Memory B cell (primary cell): ENCODE measurements around the gene FAM186B.

Experiments
- ATAC-seq: fragments of 150-1000 bp; cut with Tn5 transposase; 2 replicates; pipeline ENCODE4 v1.10.0; 2021; ENCODE audit warnings: low read depth, mild to moderate bottlenecking, moderate library complexity
- DNase-seq, 2 donors: peaks; one replicate each; pipeline ENCODE4 v3.0.0; 2022; ENCODE audit warnings: low spot score in 2 of 2
- H3K27ac Mint-ChIP-seq: one replicate; pipeline ENCODE4 v1.8.0; 2022; ENCODE audit warnings: mild to moderate bottlenecking, moderate library complexity, mixed read lengths
- H3K27me3 Mint-ChIP-seq: one replicate; pipeline ENCODE4 v1.8.0; 2022; ENCODE audit warnings: mixed read lengths
- H3K36me3 Mint-ChIP-seq: one replicate; pipeline ENCODE4 v1.8.0; 2022; ENCODE audit warnings: mild to moderate bottlenecking, mixed read lengths
- H3K4me1 Mint-ChIP-seq: one replicate; pipeline ENCODE4 v1.8.0; 2022; ENCODE audit warnings: mixed read lengths
- H3K4me3 Mint-ChIP-seq: one replicate; pipeline ENCODE4 v1.8.0; 2022; ENCODE audit warnings: mild to moderate bottlenecking, moderate library complexity, mixed read lengths
- H3K9me3 Mint-ChIP-seq: one replicate; pipeline ENCODE4 v1.8.0; 2022; ENCODE audit warnings: mixed read lengths

The FAM186B gene

GRCh38 chr12:49643135-49643534 lies 37.7 kb upstream of the FAM186B start:
- Mint-ChIP-seq H3K27ac (no peak overlapping the region), H3K4me3 (no peak overlapping the region), H3K36me3 (peaks cover 12% of the 10 kb centered on the region), H3K27me3 (no peaks in the 10 kb centered on the region), H3K4me1 (peaks cover 24% of the 10 kb centered on the region), H3K9me3 (no peaks in the 10 kb centered on the region)
- ATAC-seq = no peak
- no peak for DNase-seq

- H3K27me3 Mint-ChIP-seq = no peaks in the 10 kb centered on the region
- no peak overlapping the region for H3K27ac Mint-ChIP-seq
- DNase-seq (no peak), ATAC-seq (no peak)
- H3K4me1 Mint-ChIP-seq = peaks cover 26% of the 10 kb centered on the region
- no peak overlapping the region for H3K4me3 Mint-ChIP-seq
- H3K9me3 Mint-ChIP-seq = no peaks in the 10 kb centered on the region
- H3K36me3 Mint-ChIP-seq = peaks cover 11% of the 10 kb centered on the region
Observed at GRCh38 chr12:49642370-49642802, 36.9 kb upstream of the FAM186B start.

GRCh38 chr12:49641748-49642369 lies 36.4 kb upstream of the FAM186B start:
- ATAC-seq = no peak
- H3K27me3 Mint-ChIP-seq = no peaks in the 10 kb centered on the region
- no peak overlapping the region for H3K4me3 Mint-ChIP-seq
- DNase-seq = no peak
- H3K27ac Mint-ChIP-seq = no peak overlapping the region
- H3K4me1 Mint-ChIP-seq = peaks cover 28% of the 10 kb centered on the region
- H3K9me3 Mint-ChIP-seq = no peaks in the 10 kb centered on the region
- H3K36me3 Mint-ChIP-seq = peaks cover 8% of the 10 kb centered on the region

GRCh38 chr12:49636979-49637755 lies 31.7 kb upstream of the FAM186B start:
- Mint-ChIP-seq H3K4me3 (no peak overlapping the region), H3K27me3 (no peaks in the 10 kb centered on the region), H3K36me3 (peaks cover 1% of the 10 kb centered on the region), H3K27ac (no peak overlapping the region), H3K4me1 (peaks cover 16% of the 10 kb centered on the region), H3K9me3 (no peaks in the 10 kb centered on the region)
- peak; percentile 96 for ATAC-seq
- peak in 1 of 2 donors; percentile 42 for DNase-seq

GRCh38 chr12:49636574-49636973 lies 31.1 kb upstream of the FAM186B start:
- Mint-ChIP-seq H3K27ac (no peak overlapping the region), H3K4me3 (no peak overlapping the region), H3K27me3 (no peaks in the 10 kb centered on the region), H3K36me3 (peaks cover 1% of the 10 kb centered on the region), H3K4me1 (peaks cover 16% of the 10 kb centered on the region), H3K9me3 (no peaks in the 10 kb centered on the region)
- no peak for DNase-seq
- ATAC-seq = no peak

- DNase-seq (no peak), ATAC-seq (no peak)
- Mint-ChIP-seq H3K4me3 (no peak overlapping the region), H3K27me3 (no peaks in the 10 kb centered on the region), H3K4me1 (peaks cover 16% of the 10 kb centered on the region), H3K9me3 (no peaks in the 10 kb centered on the region), H3K27ac (no peak overlapping the region), H3K36me3 (peaks cover 1% of the 10 kb centered on the region)
Observed at GRCh38 chr12:49635656-49636055, 30.2 kb upstream of the FAM186B start.

- Mint-ChIP-seq H3K36me3 (peaks cover 1% of the 10 kb centered on the region), H3K4me3 (no peak overlapping the region), H3K9me3 (no peaks in the 10 kb centered on the region), H3K27me3 (no peaks in the 10 kb centered on the region), H3K27ac (no peak overlapping the region), H3K4me1 (peaks cover 16% of the 10 kb centered on the region)
- DNase-seq (no peak), ATAC-seq (no peak)
Observed at GRCh38 chr12:49635036-49635435, 29.6 kb upstream of the FAM186B start.

GRCh38 chr12:49633703-49634345 lies 28.4 kb upstream of the FAM186B start:
- ATAC-seq (no peak), DNase-seq (no peak)
- Mint-ChIP-seq H3K4me1 (peaks cover 13% of the 10 kb centered on the region), H3K27me3 (no peaks in the 10 kb centered on the region), H3K27ac (no peak overlapping the region), H3K4me3 (no peak overlapping the region), H3K36me3 (peaks cover 1% of the 10 kb centered on the region), H3K9me3 (no peaks in the 10 kb centered on the region)

- Mint-ChIP-seq H3K9me3 (no peaks in the 10 kb centered on the region), H3K27me3 (no peaks in the 10 kb centered on the region), H3K27ac (no peak overlapping the region), H3K36me3 (peaks cover 1% of the 10 kb centered on the region), H3K4me3 (no peak overlapping the region), H3K4me1 (peaks cover 13% of the 10 kb centered on the region)
- ATAC-seq = no peak
- DNase-seq = no peak
Observed at GRCh38 chr12:49632986-49633702, 27.7 kb upstream of the FAM186B start.

- no peaks in the 10 kb centered on the region for H3K36me3 Mint-ChIP-seq
Observed at GRCh38 chr12:49632401-49632800, 27.0 kb upstream of the FAM186B start.

GRCh38 chr12:49631336-49631907 lies 26.0 kb upstream of the FAM186B start:
- Mint-ChIP-seq H3K36me3 (no peaks in the 10 kb centered on the region), H3K4me3 (no peak overlapping the region), H3K9me3 (no peaks in the 10 kb centered on the region), H3K4me1 (peaks cover under 1% of the 10 kb centered on the region), H3K27me3 (no peaks in the 10 kb centered on the region), H3K27ac (no peak overlapping the region)
- no peak for ATAC-seq
- no peak for DNase-seq

More at GRCh38 chr12:49632401-49632800, 27.0 kb upstream of the FAM186B start:
- Mint-ChIP-seq H3K4me3 (no peak overlapping the region), H3K9me3 (no peaks in the 10 kb centered on the region), H3K27ac (no peak overlapping the region), H3K27me3 (no peaks in the 10 kb centered on the region), H3K4me1 (peaks cover 10% of the 10 kb centered on the region)
- ATAC-seq (no peak), DNase-seq (no peak)

- Mint-ChIP-seq H3K4me3 (no peak overlapping the region), H3K36me3 (no peaks in the 10 kb centered on the region), H3K4me1 (no peaks in the 10 kb centered on the region), H3K27me3 (no peaks in the 10 kb centered on the region), H3K9me3 (no peaks in the 10 kb centered on the region), H3K27ac (no peak overlapping the region)
- ATAC-seq (no peak), DNase-seq (no peak)
Observed at GRCh38 chr12:49627752-49628360, 22.4 kb upstream of the FAM186B start.

- H3K27ac Mint-ChIP-seq = no peak overlapping the region
- H3K36me3 Mint-ChIP-seq = no peaks in the 10 kb centered on the region
- no peaks in the 10 kb centered on the region for H3K27me3 Mint-ChIP-seq
- no peak overlapping the region for H3K4me3 Mint-ChIP-seq
- no peaks in the 10 kb centered on the region for H3K9me3 Mint-ChIP-seq
- DNase-seq = no peak
- no peaks in the 10 kb centered on the region for H3K4me1 Mint-ChIP-seq
- no peak for ATAC-seq
Observed at GRCh38 chr12:49626836-49627235, 21.4 kb upstream of the FAM186B start.
